Activated naive CD4-positive, alpha-beta T cell (primary cell): Measurements from ENCODE around the gene FAF1.
"Not testable (repeated sequence)": the region's sequence is repeated elsewhere in the genome, so short reads cannot be mapped to it uniquely, and the experiment has no call there.

ENCODE experiments used
- DNase-seq, 4 experiments: peaks; one replicate each; lab custom pipeline; 2025; lab: John Stamatoyannopoulos, UW

Gene FAF1

GRCh38 chr1:50846224-50846839 lies 113.7 kb downstream of the FAF1 start:
- no peak for DNase-seq

- no peak for DNase-seq
These were observed 118.2 kb downstream of the FAF1 start for GRCh38 chr1:50841791-50842387.

GRCh38 chr1:50836117-50836516 lies 124.0 kb downstream of the FAF1 start:
- DNase-seq = no peak

GRCh38 chr1:50833216-50833615 lies 126.9 kb downstream of the FAF1 start:
- DNase-seq = no peak

- DNase-seq = no peak
These were observed 127.9 kb downstream of the FAF1 start for GRCh38 chr1:50832167-50832566.

- no peak for DNase-seq
These were observed 128.6 kb downstream of the FAF1 start for GRCh38 chr1:50831300-50832061.

- DNase-seq = no peak
These were observed 129.4 kb downstream of the FAF1 start for GRCh38 chr1:50830621-50831020.

GRCh38 chr1:50829014-50829958 lies 130.8 kb downstream of the FAF1 start:
- DNase-seq = no peak

- DNase-seq = no peak
These were observed 132.5 kb downstream of the FAF1 start for GRCh38 chr1:50827546-50827945.

GRCh38 chr1:50826792-50827191 lies 133.3 kb downstream of the FAF1 start:
- DNase-seq = not testable (repeated sequence)

GRCh38 chr1:50822035-50822776 lies 137.9 kb downstream of the FAF1 start:
- no peak for DNase-seq

- DNase-seq = no peak
These were observed 139.5 kb downstream of the FAF1 start for GRCh38 chr1:50820545-50820944.

GRCh38 chr1:50812346-50812745 lies 147.7 kb downstream of the FAF1 start:
- no peak for DNase-seq

GRCh38 chr1:50808296-50808695 lies 151.8 kb downstream of the FAF1 start:
- no peak for DNase-seq

GRCh38 chr1:50796272-50796671 lies 163.8 kb downstream of the FAF1 start:
- DNase-seq = no peak

GRCh38 chr1:50793521-50793920 lies 166.5 kb downstream of the FAF1 start:
- DNase-seq = no peak

GRCh38 chr1:50787266-50787665 lies 172.8 kb downstream of the FAF1 start:
- DNase-seq = no peak

- no peak for DNase-seq
These were observed 176.8 kb downstream of the FAF1 start for GRCh38 chr1:50783286-50783685.

- DNase-seq = no peak
These were observed 179.3 kb downstream of the FAF1 start for GRCh38 chr1:50780797-50781196.

GRCh38 chr1:50779801-50780200 lies 180.3 kb downstream of the FAF1 start:
- no peak for DNase-seq

GRCh38 chr1:50775740-50776139 lies 184.3 kb downstream of the FAF1 start:
- no peak for DNase-seq
